H1 (cell line): Measurements from ENCODE around the gene ASIP.
"Not testable (repeated sequence)": the region's sequence is repeated elsewhere in the genome, so short reads cannot be mapped to it uniquely, and the experiment has no call there.

Source experiments
- BRCA1 ChIP-seq: IDR thresholded peaks from 2 replicates; pipeline ENCODE4 v1.6.1; 2012; ENCODE audit warnings: low read depth, low read length, improper control_type of control experiment
- CHD2 ChIP-seq: IDR thresholded peaks from 2 replicates; pipeline ENCODE4 v1.6.1; 2012; ENCODE audit warnings: low read length, improper control_type of control experiment
- CREB1 ChIP-seq: IDR thresholded peaks from 2 replicates; pipeline ENCODE4 v1.6.1; 2012; ENCODE audit warnings: inconsistent platforms
- CTCF ChIP-seq, 3 experiments: IDR thresholded peaks; 1 replicate in 2 of 3; 2 replicates in 1 of 3; pipeline versions ENCODE4 v1.5.1 to v1.6.1; 2011; ENCODE audit warnings: low read length in 3 of 3, mild to moderate bottlenecking in 3 of 3, inconsistent platforms in 2 of 3, low read depth in 1 of 3, moderate library complexity in 1 of 3; ENCODE audit not compliant: insufficient read depth in 1 of 3; ENCODE audit errors: control extremely low read depth in 1 of 3
- E2F6 ChIP-seq: IDR thresholded peaks from 2 replicates; pipeline ENCODE4 v1.6.1; 2012; ENCODE audit warnings: inconsistent platforms
- EGR1 ChIP-seq: IDR thresholded peaks from 2 replicates; pipeline ENCODE4 v1.6.1; 2011; ENCODE audit warnings: low read depth, low read length, borderline replicate concordance
- MAX ChIP-seq: IDR thresholded peaks from 2 replicates; pipeline ENCODE4 v1.6.1; 2012; ENCODE audit warnings: inconsistent platforms
- RFX5 ChIP-seq: IDR thresholded peaks from 2 replicates; pipeline ENCODE4 v1.6.1; 2011; ENCODE audit warnings: low read depth, low read length, improper control_type of control experiment, borderline replicate concordance
- TAF1 ChIP-seq: IDR thresholded peaks from 2 replicates; pipeline ENCODE4 v1.6.1; 2011; ENCODE audit warnings: mild to moderate bottlenecking, low read depth, low read length

DNA sequence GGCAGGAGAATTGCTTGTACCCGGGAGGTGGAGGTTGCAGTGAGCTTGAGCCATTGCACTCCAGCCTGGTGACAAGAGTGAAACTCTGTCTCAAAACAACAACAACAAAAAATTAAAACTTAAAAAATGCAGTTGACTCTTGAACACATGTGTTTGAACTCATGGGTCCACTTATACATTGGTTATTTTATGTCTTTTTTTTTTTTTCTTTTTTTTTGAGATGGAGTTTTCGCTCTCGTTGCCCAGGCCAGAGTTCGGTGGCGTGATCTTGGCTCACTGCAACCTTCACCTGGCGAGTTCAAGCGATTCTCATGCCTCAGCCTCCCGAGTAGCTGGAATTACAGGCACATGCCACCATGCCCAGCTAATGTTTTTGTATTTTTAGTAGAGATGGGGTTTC, 22.2 kb downstream of the ASIP start:
- TF ChIP-seq CTCF (IDR thresholded peaks at IDR 0.05; ENCODE audit: control extremely low read depth in 1 of 3, insufficient read depth in 1 of 3, low read depth in 1 of 3, low read length in 3 of 3); CHD2; MAX; EGR1; BRCA1; E2F6; CREB1; TAF1; RFX5: not testable (repeated sequence)
